Panc1 (cell line): ENCODE results near the gene CEP250. TPM values are rescaled to one million over a fixed set of nuclear protein-coding genes. Genes with fewer than 3 reads are reported as not detected.
"Not testable (repeated sequence)": the region's sequence is repeated elsewhere in the genome, so short reads cannot be mapped to it uniquely, and the experiment has no call there.

Experiments used
- ATAC-seq: fragments of 200-7000 bp; cut with Tn5 transposase; 2 replicates; pipeline ENCODE4 v1.9.1; 2020; ENCODE audit warnings: mild to moderate bottlenecking, moderate library complexity
- BruUV-seq: library from RNA; stranded (reverse); fragments of 400-500 nt; replicated peaks from 2 replicates; lab custom pipeline; 2021; lab: Mats Ljungman, UMichigan
- CTCF ChIA-PET: fragments of 300-600 bp; sonication (Branson Sonifier 250); formaldehyde crosslinking; loops from one replicate; lab custom pipeline; 2022; ENCODE audit warnings: antibody characterized with exemption; lab: Charles Lee
- POLR2A ChIA-PET: fragments of 300-600 bp; sonication (Branson Sonifier 250); formaldehyde crosslinking; loops from one replicate; lab custom pipeline; 2022; ENCODE audit warnings: antibody characterized with exemption; lab: Charles Lee
- DNase-seq: peaks from one replicate; pipeline ENCODE4 v3.0.0-alpha.2; 2010; ENCODE audit warnings: low read depth, low spot score
- H3K27ac ChIP-seq: 2 replicates; pipeline ENCODE4 v1.5.1; 2011; ENCODE audit warnings: mild to moderate bottlenecking, low read length, inconsistent platforms
- H3K27me3 ChIP-seq: fragments of 200-500 bp; sonication (Bioruptor generic); 2 replicates; pipeline ENCODE4 v1.6.0; 2014; ENCODE audit warnings: low read length, inconsistent platforms; ENCODE audit not compliant: control insufficient read depth, insufficient read depth
- H3K36me3 ChIP-seq: fragments of 200-500 bp; sonication (Bioruptor generic); 2 replicates; pipeline ENCODE4 v1.5.1; 2014; ENCODE audit warnings: inconsistent platforms, mild to moderate bottlenecking, low read length, moderate library complexity; ENCODE audit not compliant: control insufficient read depth, insufficient read depth
- H3K4me1 ChIP-seq: 2 replicates; pipeline ENCODE4 v1.5.1; 2011; ENCODE audit warnings: inconsistent platforms, mild to moderate bottlenecking, low read length, moderate library complexity; ENCODE audit not compliant: control insufficient read depth, insufficient read depth
- H3K4me3 ChIP-seq, 2 experiments: 2 replicates each; pipeline ENCODE4 v1.5.1; 2011 to 2012; ENCODE audit warnings: low read depth in 2 of 2, low read length in 2 of 2, mild to moderate bottlenecking in 2 of 2, inconsistent platforms in 1 of 2, moderate library complexity in 1 of 2
- H3K9me3 ChIP-seq: fragments of 200-500 bp; sonication (Bioruptor generic); 2 replicates; pipeline ENCODE4 v1.5.1; 2014; ENCODE audit warnings: low read depth, mild to moderate bottlenecking, inconsistent platforms, low read length, moderate library complexity; ENCODE audit not compliant: control insufficient read depth, insufficient read depth
- CTCF ChIP-seq: fragments of 450-650 bp; IDR thresholded peaks from 2 replicates; pipeline ENCODE4 v1.5.1; 2017; ENCODE audit warnings: mild to moderate bottlenecking
- POLR2AphosphoS5 ChIP-seq: IDR thresholded peaks from 2 replicates; pipeline ENCODE4 v1.6.1; 2012; ENCODE audit warnings: mild to moderate bottlenecking, low read depth, low read length, moderate library complexity
- REST ChIP-seq, 2 experiments: IDR thresholded peaks; 2 replicates each; pipeline ENCODE4 v1.6.1; 2011 to 2012; ENCODE audit warnings: low read depth in 2 of 2, control low read depth in 1 of 2, low read length in 1 of 2, mild to moderate bottlenecking in 1 of 2, moderate library complexity in 1 of 2; ENCODE audit not compliant: insufficient read depth in 1 of 2
- SIN3A ChIP-seq: IDR thresholded peaks from 2 replicates; pipeline ENCODE4 v1.6.1; 2012; ENCODE audit warnings: low read depth, mild to moderate bottlenecking, low read length, moderate library complexity, borderline replicate concordance; ENCODE audit not compliant: insufficient read depth
- TCF7L2 ChIP-seq: IDR thresholded peaks from 2 replicates; pipeline ENCODE4 v1.6.1; 2011; ENCODE audit warnings: mild to moderate bottlenecking, low read depth, low read length, inconsistent platforms
- in situ Hi-C: cut with HindIII; loops from 2 replicates; pipeline ENCODE4 v1.10.0; 2016; ENCODE audit warnings: low sequenced_read_pairs, low pct_unique_long_range_greater_than_20kb
- intact Hi-C: fragments of 100-400 bp; cut with micrococcal nuclease; formaldehyde crosslinking; loops from one replicate; pipeline ENCODE4 v1.10.0; 2022; ENCODE audit not compliant: unreplicated experiment
- total RNA-seq: library from RNA; stranded (reverse); gene quantifications from one replicate; pipeline ENCODE4 v1.2.1, GENCODE V29; 2021; ENCODE audit not compliant: unreplicated experiment

CEP250 gene
- total RNA-seq, 1 experiment from 2014 or later: 82.5 TPM

GRCh38 chr20:35551503-35551902, 96.1 kb downstream of the CEP250 start:
- BruUV-seq: no TSS peak
- in situ Hi-C loops: no loop called here
- ChIA-PET POLR2A (interaction anchor here (0.5 kb wide), 1 partner anchor 39 kb away, joined by 3 read pairs; no protein-coding TSS in a partner anchor), CTCF (no interaction called here)
- no peak for ATAC-seq
- intact Hi-C loops: no loop called here
- TF ChIP-seq TCF7L2: no peak
- TF ChIP-seq SIN3A: no peak
- TF ChIP-seq POLR2AphosphoS5: no peak
- no peak for TF ChIP-seq CTCF
- TF ChIP-seq REST (IDR thresholded peaks at IDR 0.05; ENCODE audit: insufficient read depth in 1 of 2, low read depth in 2 of 2, low read length in 1 of 2): no peak
- Histone ChIP-seq H3K27ac (no peak overlapping the region), H3K27me3 (no peaks in the 10 kb centered on the region), H3K9me3 (no peaks in the 10 kb centered on the region), H3K36me3 (peaks cover 8% of the 10 kb centered on the region; the same call in 1 of the 2 replicates), H3K4me3 (no peak overlapping the region), H3K4me1 (no peaks in the 10 kb centered on the region)
- DNase-seq: no peak

GRCh38 chr20:35552914-35553313, 97.5 kb downstream of the CEP250 start:
- Histone ChIP-seq H3K4me3 (no peak overlapping the region), H3K36me3 (peaks cover 8% of the 10 kb centered on the region), H3K27ac (no peak overlapping the region), H3K27me3 (no peaks in the 10 kb centered on the region), H3K9me3 (no peaks in the 10 kb centered on the region), H3K4me1 (no peaks in the 10 kb centered on the region)
- intact Hi-C loops (no loop called here), in situ Hi-C loops (no loop called here)
- BruUV-seq: no TSS peak
- POLR2A ChIA-PET: no interaction called here
- DNase-seq (no peak), ATAC-seq (no peak)
- CTCF ChIA-PET: no interaction called here
- no peak for TF ChIP-seq CTCF
- TF ChIP-seq REST (IDR thresholded peaks at IDR 0.05; ENCODE audit: insufficient read depth in 1 of 2, low read depth in 2 of 2, low read length in 1 of 2): no peak
- no peak for TF ChIP-seq SIN3A
- no peak for TF ChIP-seq POLR2AphosphoS5
- no peak for TF ChIP-seq TCF7L2

- H3K36me3 ChIP-seq, H3K27ac ChIP-seq, in situ Hi-C loops, H3K27me3 ChIP-seq, intact Hi-C loops, POLR2A ChIA-PET, H3K9me3 ChIP-seq, ATAC-seq, CTCF ChIA-PET, H3K4me1 ChIP-seq, BruUV-seq, H3K4me3 ChIP-seq, DNase-seq: not testable (repeated sequence)
Observed at GRCh38 chr20:35555461-35555860, 100.1 kb downstream of the CEP250 start.
